IMR-90 (cell line): ENCODE data around the gene SAXO1. TPM values are rescaled to one million over a fixed set of nuclear protein-coding genes. Genes with fewer than 3 reads are reported as not detected.

Experiments used
- ATAC-seq: fragments of 200-7000 bp; cut with Tn5 transposase; 2 replicates; pipeline ENCODE4 v1.9.1; 2020; ENCODE audit warnings: low read depth, mild to moderate bottlenecking, moderate library complexity
- BruUV-seq: library from RNA; stranded (reverse); fragments of 400-500 nt; replicated peaks from 2 replicates; lab custom pipeline; 2021; lab: Mats Ljungman, UMichigan
- CTCF ChIA-PET: fragments of 300-600 bp; formaldehyde crosslinking; extraction: SDS; loops from one replicate; lab custom pipeline; 2021; ENCODE audit warnings: antibody characterized with exemption; lab: Yijun Ruan, JAX
- POLR2A ChIA-PET: fragments of 300-600 bp; sonication (Branson Sonifier 250); formaldehyde crosslinking; loops from one replicate; lab custom pipeline; 2022; ENCODE audit warnings: antibody characterized with exemption; ENCODE audit not compliant: unreplicated experiment; lab: Charles Lee
- DNase-seq: peaks from one replicate; pipeline ENCODE4 v3.0.0; 2013
- H2AFZ ChIP-seq: replicated peaks from 2 replicates; pipeline ENCODE3; 2013; ENCODE audit warnings: low read length, mild to moderate bottlenecking; ENCODE audit not compliant: poor library complexity
- H2AK5ac ChIP-seq: 2 replicates; pipeline ENCODE4 v1.6.1; 2013; ENCODE audit warnings: low read depth, low read length, inconsistent platforms
- H2AK9ac ChIP-seq: replicated peaks from 2 replicates; pipeline ENCODE3; 2013; ENCODE audit warnings: mild to moderate bottlenecking, low read depth, low read length, moderate library complexity; ENCODE audit not compliant: poor library complexity
- H2BK120ac ChIP-seq: 2 replicates; pipeline ENCODE4 v1.6.1; 2013; ENCODE audit warnings: low read depth, low read length, inconsistent platforms
- H2BK15ac ChIP-seq: 3 replicates; pipeline ENCODE4 v1.6.1; 2013; ENCODE audit warnings: low read depth, low read length, inconsistent platforms
- H2BK20ac ChIP-seq: 2 replicates; pipeline ENCODE4 v1.6.1; 2013; ENCODE audit warnings: low read depth, mild to moderate bottlenecking, inconsistent platforms, low read length, moderate library complexity
- H2BK5ac ChIP-seq: 2 replicates; pipeline ENCODE4 v1.6.1; 2013; ENCODE audit warnings: mild to moderate bottlenecking, low read depth, low read length, inconsistent platforms; ENCODE audit not compliant: poor library complexity, severe bottlenecking
- H3K14ac ChIP-seq: replicated peaks from 2 replicates; pipeline ENCODE4 v1.6.1; 2013; ENCODE audit warnings: low read depth, low read length, inconsistent platforms
- H3K18ac ChIP-seq: 2 replicates; pipeline ENCODE4 v1.6.1; 2013; ENCODE audit warnings: low read depth, low read length, control low read depth
- H3K23ac ChIP-seq: 2 replicates; pipeline ENCODE4 v1.6.1; 2013; ENCODE audit warnings: low read depth, low read length, inconsistent platforms
- H3K27ac ChIP-seq: 2 replicates; pipeline ENCODE4 v1.5.1; 2013; ENCODE audit warnings: mild to moderate bottlenecking, control low read depth, low read length; ENCODE audit not compliant: insufficient read depth
- H3K27me3 ChIP-seq: 2 replicates; pipeline ENCODE4 v1.6.1; 2013; ENCODE audit warnings: low read length; ENCODE audit not compliant: control insufficient read depth, insufficient read depth
- H3K36me3 ChIP-seq: 2 replicates; pipeline ENCODE4 v1.6.1; 2013; ENCODE audit warnings: low read length, mixed read lengths; ENCODE audit not compliant: control insufficient read depth, insufficient read depth
- H3K4ac ChIP-seq: 2 replicates; pipeline ENCODE4 v1.6.1; 2013; ENCODE audit warnings: low read depth, low read length, inconsistent platforms
- H3K4me1 ChIP-seq: 2 replicates; pipeline ENCODE4 v1.6.1; 2013; ENCODE audit warnings: low read length, mixed read lengths; ENCODE audit not compliant: control insufficient read depth, insufficient read depth
- H3K4me2 ChIP-seq: 2 replicates; pipeline ENCODE4 v1.6.1; 2013; ENCODE audit warnings: low read depth, mild to moderate bottlenecking, control low read depth, low read length, moderate library complexity
- H3K4me3 ChIP-seq: 2 replicates; pipeline ENCODE4 v1.5.1; 2013; ENCODE audit warnings: low read depth, mild to moderate bottlenecking, control low read depth, low read length, moderate library complexity; ENCODE audit not compliant: insufficient read depth
- H3K56ac ChIP-seq: 2 replicates; pipeline ENCODE4 v1.6.1; 2013; ENCODE audit warnings: low read length, inconsistent platforms; ENCODE audit not compliant: insufficient read depth; ENCODE audit errors: extremely low read depth
- H3K79me1 ChIP-seq, 2 experiments: 2 replicates each; pipeline ENCODE4 v1.6.1; 2013; ENCODE audit warnings: low read length in 2 of 2, inconsistent platforms in 1 of 2, low read depth in 1 of 2
- H3K9ac ChIP-seq: 2 replicates; pipeline ENCODE4 v1.6.1; 2013; ENCODE audit warnings: low read depth, low read length, control low read depth
- H3K9me1 ChIP-seq: 2 replicates; pipeline ENCODE4 v1.6.1; 2013; ENCODE audit warnings: low read length, inconsistent platforms; ENCODE audit not compliant: insufficient read depth
- H3K9me3 ChIP-seq: 2 replicates; pipeline ENCODE4 v1.6.1; 2013; ENCODE audit warnings: low read length; ENCODE audit not compliant: control insufficient read depth, insufficient read depth
- H4K20me1 ChIP-seq: 2 replicates; pipeline ENCODE4 v1.6.1; 2013; ENCODE audit warnings: low read length, inconsistent platforms; ENCODE audit not compliant: insufficient read depth
- H4K5ac ChIP-seq: 2 replicates; pipeline ENCODE4 v1.6.1; 2013; ENCODE audit warnings: mild to moderate bottlenecking, low read depth, low read length, control low read depth
- H4K8ac ChIP-seq, 2 experiments: 2 replicates each; pipeline ENCODE4 v1.6.1; 2013; ENCODE audit warnings: low read depth in 2 of 2, low read length in 2 of 2, control low read depth in 1 of 2, inconsistent platforms in 1 of 2
- H4K91ac ChIP-seq: 2 replicates; pipeline ENCODE4 v1.6.1; 2013; ENCODE audit warnings: low read depth, low read length, inconsistent platforms; ENCODE audit not compliant: insufficient read depth
- ELK1 ChIP-seq: fragments of 150-350 bp; IDR thresholded peaks from 2 replicates; pipeline ENCODE4 v1.6.1; 2016; ENCODE audit warnings: low read depth, mild to moderate bottlenecking, low read length, moderate library complexity, borderline replicate concordance
- NFE2L2 ChIP-seq: fragments of 150-350 bp; IDR thresholded peaks from 2 replicates; pipeline ENCODE4 v1.6.1; 2016; ENCODE audit warnings: low read depth, mild to moderate bottlenecking, low read length
- WGBS, 2 experiments: methylation state at CpG; one replicate each; pipeline versions ENCODE4 v1.1.5 to v1.1.7; 2013; ENCODE audit warnings: missing lambda C conversion rate in 2 of 2; ENCODE audit not compliant: insufficient read length in 1 of 2; ENCODE audit errors: extremely low coverage in 2 of 2; 5-methylcytosine and 5-hydroxymethylcytosine counted together
- dilution Hi-C: fragments of 300-500 bp; cut with HindIII; formaldehyde crosslinking; loops from one replicate; pipeline ENCODE4 v1.14.3; 2018; ENCODE audit warnings: low sequenced_read_pairs; ENCODE audit not compliant: unreplicated experiment
- in situ Hi-C: fragments of 300-500 bp; cut with MboI; formaldehyde crosslinking; loops from 3 replicates; pipeline ENCODE4 v1.14.3; 2019; ENCODE audit warnings: low sequenced_read_pairs, inconsistent platforms, mixed read lengths
- intact Hi-C: fragments of 100-400 bp; cut with micrococcal nuclease; formaldehyde crosslinking; loops from 2 replicates; pipeline ENCODE4 v1.10.0; 2022
- polyA plus RNA-seq, 3 experiments: library from polyadenylated mRNA; depleted of rRNA; stranded (reverse); fragments of >200 nt; gene quantifications; 2 replicates each; pipeline ENCODE4 v1.2.3, GENCODE V29; 2012; ENCODE audit warnings: low replicate concordance in 1 of 3
- total RNA-seq: library from RNA; depleted of rRNA; stranded (reverse); fragments of >200 nt; gene quantifications from 2 replicates; pipeline ENCODE4 v1.2.3, GENCODE V29; 2012

Gene SAXO1
- total and polyA plus RNA-seq, 2 of the 4 experiments (the other 2 are of a cell fraction), result not detected

GRCh38 chr9:18921366-18922075 is 111.5 kb downstream of the SAXO1 start:
- CTCF ChIA-PET, result no interaction called here
- peak overlapping the region; percentile 21; the same call in 1 of the 2 replicates for H3K18ac ChIP-seq
- dilution Hi-C loops, result no loop called here
- H4K8ac ChIP-seq, result no peak overlapping the region
- H2BK20ac ChIP-seq, result no peak overlapping the region
- H4K91ac ChIP-seq, result no peak overlapping the region
- H3K9me3 ChIP-seq, result no peaks in the 10 kb centered on the region
- H2BK15ac ChIP-seq, result no peak overlapping the region
- H3K27me3 ChIP-seq, result peaks cover 4% of the 10 kb centered on the region; the same call in 1 of the 2 replicates
- H2AK9ac ChIP-seq, result no peak overlapping the region
- H3K9me1 ChIP-seq, result no peaks in the 10 kb centered on the region
- H3K79me1 ChIP-seq, result no peaks in the 10 kb centered on the region
- no peak overlapping the region for H2BK5ac ChIP-seq
- no peak overlapping the region for H3K27ac ChIP-seq
- no peak overlapping the region for H2AFZ ChIP-seq
- H3K56ac ChIP-seq, result no peak overlapping the region
- no peak overlapping the region for H3K4ac ChIP-seq
- BruUV-seq, result no TSS peak
- WGBS, 2 experiments, result 60% methylated on average over 1 of the region's 7 CpGs; no CpG with 5 or more reads in 1 of the 2 experiments
- no peak overlapping the region for H4K5ac ChIP-seq
- no peak overlapping the region for H3K23ac ChIP-seq
- POLR2A ChIA-PET, result no interaction called here
- ATAC-seq (peak; percentile 16; the same call in 1 of the 2 replicates), DNase-seq (peak; percentile 11)
- no peak overlapping the region for H3K9ac ChIP-seq
- TF ChIP-seq ELK1 (no peak), NFE2L2 (no peak)
- H4K20me1 ChIP-seq, result no peaks in the 10 kb centered on the region
- H3K36me3 ChIP-seq, result no peaks in the 10 kb centered on the region
- no peak overlapping the region for H3K4me2 ChIP-seq
- H3K14ac ChIP-seq, result no peak overlapping the region
- no peak overlapping the region for H3K4me3 ChIP-seq
- H2AK5ac ChIP-seq, result no peak overlapping the region
- no peak overlapping the region for H2BK120ac ChIP-seq
- in situ Hi-C loops, result no loop called here
- intact Hi-C loops, result no loop called here
- peaks cover 6% of the 10 kb centered on the region for H3K4me1 ChIP-seq
